Right atrium auricular region (tissue), 2 donors: ENCODE results near the gene ELAC2. TPM values are rescaled to one million over a fixed set of nuclear protein-coding genes. Genes with fewer than 3 reads are reported as not detected.

Experiments
- DNase-seq: peaks from one replicate; pipeline ENCODE4 v3.0.0-alpha.2; 2019; ENCODE audit warnings: low spot score
- H3K27ac ChIP-seq, 2 donors: fragments of 200-600 bp; sonication (generic); 1 replicate in 1 of 2; 2 replicates in 1 of 2; pipeline ENCODE4 v1.5.1; 2016 to 2019
- H3K27me3 ChIP-seq, 2 donors: fragments of 200-600 bp; sonication (generic); one replicate each; pipeline versions ENCODE4 v1.5.1 to v1.6.0; 2017 to 2019
- H3K36me3 ChIP-seq: fragments of 200-600 bp; sonication (generic); one replicate; pipeline ENCODE4 v1.5.1; 2016
- H3K4me1 ChIP-seq, 2 donors: fragments of 200-600 bp; sonication (generic); one replicate each; pipeline versions ENCODE4 v1.5.1 to v1.6.0; 2017 to 2019
- H3K4me3 ChIP-seq, 2 donors: fragments of 200-600 bp; sonication (generic); 1 replicate in 1 of 2; 2 replicates in 1 of 2; pipeline ENCODE4 v1.5.1; 2017 to 2019; ENCODE audit warnings: mild to moderate bottlenecking in 1 of 2, moderate library complexity in 1 of 2
- H3K9me3 ChIP-seq, 2 donors: fragments of 200-600 bp; sonication (generic); one replicate each; pipeline ENCODE4 v1.5.1; 2019
- total RNA-seq, 2 donors: library from RNA; depleted of rRNA; stranded (reverse); fragments of >200 nt; gene quantifications; one replicate each; pipeline ENCODE4 v1.1.0, GENCODE V29; 2016
- TF ChIP-seq, protein P1 (sequence below), 2 donors: fragments of 200-600 bp; sonication (generic); IDR thresholded peaks; one replicate each; pipeline ENCODE4 v1.5.1; 2019; ENCODE audit warnings: antibody characterized with exemption in 2 of 2

The ELAC2 gene
- total RNA-seq, 2 donors from 2014 or later = 40.1 to 55.2 TPM

- no peak for DNase-seq
- Histone ChIP-seq H3K36me3 (peaks cover 97% of the 10 kb centered on the region), H3K27me3 (no peaks in the 10 kb centered on the region), H3K9me3 (no peaks in the 10 kb centered on the region), H3K27ac (no peak overlapping the region), H3K4me1 (peaks cover 0 to 4% of the 10 kb centered on the region in 2 donors), H3K4me3 (no peak overlapping the region)
- TF ChIP-seq, protein P1, sequence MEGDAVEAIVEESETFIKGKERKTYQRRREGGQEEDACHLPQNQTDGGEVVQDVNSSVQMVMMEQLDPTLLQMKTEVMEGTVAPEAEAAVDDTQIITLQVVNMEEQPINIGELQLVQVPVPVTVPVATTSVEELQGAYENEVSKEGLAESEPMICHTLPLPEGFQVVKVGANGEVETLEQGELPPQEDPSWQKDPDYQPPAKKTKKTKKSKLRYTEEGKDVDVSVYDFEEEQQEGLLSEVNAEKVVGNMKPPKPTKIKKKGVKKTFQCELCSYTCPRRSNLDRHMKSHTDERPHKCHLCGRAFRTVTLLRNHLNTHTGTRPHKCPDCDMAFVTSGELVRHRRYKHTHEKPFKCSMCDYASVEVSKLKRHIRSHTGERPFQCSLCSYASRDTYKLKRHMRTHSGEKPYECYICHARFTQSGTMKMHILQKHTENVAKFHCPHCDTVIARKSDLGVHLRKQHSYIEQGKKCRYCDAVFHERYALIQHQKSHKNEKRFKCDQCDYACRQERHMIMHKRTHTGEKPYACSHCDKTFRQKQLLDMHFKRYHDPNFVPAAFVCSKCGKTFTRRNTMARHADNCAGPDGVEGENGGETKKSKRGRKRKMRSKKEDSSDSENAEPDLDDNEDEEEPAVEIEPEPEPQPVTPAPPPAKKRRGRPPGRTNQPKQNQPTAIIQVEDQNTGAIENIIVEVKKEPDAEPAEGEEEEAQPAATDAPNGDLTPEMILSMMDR (IDR thresholded peaks at IDR 0.05) = no peak
Measured at GRCh38 chr17:12998874-12999273, 19.0 kb downstream of the ELAC2 start.

DNA sequence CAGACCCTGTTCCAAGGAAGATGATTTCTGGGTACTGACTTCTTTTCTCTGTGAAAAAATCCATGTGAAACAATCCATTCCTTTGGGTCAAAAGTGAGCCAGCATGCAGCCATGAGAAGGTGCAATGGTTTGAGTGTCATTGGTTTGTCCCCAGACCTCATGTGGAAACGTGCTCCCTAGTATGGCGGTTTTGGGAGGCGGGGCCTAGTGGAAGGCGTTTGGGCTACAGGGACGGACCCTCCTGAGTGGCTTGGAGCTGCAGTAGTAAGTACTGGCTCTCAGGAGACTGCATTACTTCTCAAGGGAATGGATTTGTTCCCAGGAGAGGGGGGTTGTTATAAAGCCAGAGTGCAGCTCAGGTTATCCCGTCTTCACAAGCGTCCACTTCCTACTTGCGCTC, 19.4 kb downstream of the ELAC2 start:
- DNase-seq = no peak
- Histone ChIP-seq H3K4me3 (no peak overlapping the region), H3K9me3 (no peaks in the 10 kb centered on the region), H3K27ac (no peak overlapping the region), H3K36me3 (peaks cover 97% of the 10 kb centered on the region), H3K27me3 (no peaks in the 10 kb centered on the region), H3K4me1 (peaks cover 0 to 4% of the 10 kb centered on the region in 2 donors)
- TF ChIP-seq, protein P1 (IDR thresholded peaks at IDR 0.05) = no peak

- Histone ChIP-seq H3K27ac (no peak overlapping the region), H3K36me3 (peaks cover 100% of the 10 kb centered on the region), H3K27me3 (no peaks in the 10 kb centered on the region), H3K9me3 (no peaks in the 10 kb centered on the region), H3K4me1 (peaks cover 0 to 2% of the 10 kb centered on the region in 2 donors), H3K4me3 (no peak overlapping the region)
- TF ChIP-seq, protein P1 (IDR thresholded peaks at IDR 0.05) = no peak
- no peak for DNase-seq
Measured at GRCh38 chr17:12996941-12997340, 20.9 kb downstream of the ELAC2 start.

GRCh38 chr17:12996357-12996756, 21.5 kb downstream of the ELAC2 start:
- H3K9me3 ChIP-seq = no peaks in the 10 kb centered on the region
- H3K4me1 ChIP-seq = no peaks in the 10 kb centered on the region
- peaks cover 100% of the 10 kb centered on the region for H3K36me3 ChIP-seq
- no peaks in the 10 kb centered on the region for H3K27me3 ChIP-seq
- TF ChIP-seq, protein P1 (IDR thresholded peaks at IDR 0.05) = no peak
- no peak for DNase-seq
- no peak overlapping the region for H3K4me3 ChIP-seq
- H3K27ac ChIP-seq = no peak overlapping the region

DNA sequence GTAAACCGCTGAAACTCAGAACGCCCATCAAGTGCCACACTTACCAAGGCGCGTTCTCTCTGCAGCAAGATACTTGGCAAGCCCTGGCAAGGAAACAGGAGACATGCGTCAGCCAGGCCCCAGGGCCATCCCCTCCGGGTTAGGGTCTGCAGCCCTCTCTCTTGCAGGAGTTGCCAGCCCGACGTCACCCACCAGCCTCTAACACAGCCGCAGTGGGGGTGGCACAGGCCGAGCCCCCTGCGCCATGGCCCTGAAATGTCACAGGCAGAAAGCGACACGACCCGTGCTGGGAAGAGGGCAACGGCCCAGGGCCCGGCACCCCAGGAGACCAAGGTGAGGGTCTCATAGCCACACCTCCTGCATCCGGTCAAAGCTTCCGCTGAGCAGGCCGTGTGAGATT, 21.9 kb downstream of the ELAC2 start:
- no peak overlapping the region for H3K4me3 ChIP-seq
- H3K27me3 ChIP-seq = no peaks in the 10 kb centered on the region
- no peaks in the 10 kb centered on the region for H3K9me3 ChIP-seq
- no peak for DNase-seq
- TF ChIP-seq, protein P1 (IDR thresholded peaks at IDR 0.05) = no peak
- no peak overlapping the region for H3K27ac ChIP-seq
- no peaks in the 10 kb centered on the region for H3K4me1 ChIP-seq
- peaks cover 100% of the 10 kb centered on the region for H3K36me3 ChIP-seq
